ENCODE data around the gene ZNF200. TPM values are rescaled to one million over a fixed set of nuclear protein-coding genes. Genes with fewer than 3 reads are reported as not detected.

ZNF200 gene
- total and polyA plus RNA-seq, 7 experiments from 2014 or later, result 4.8 to 33.3 (median 16.6) TPM

DNA sequence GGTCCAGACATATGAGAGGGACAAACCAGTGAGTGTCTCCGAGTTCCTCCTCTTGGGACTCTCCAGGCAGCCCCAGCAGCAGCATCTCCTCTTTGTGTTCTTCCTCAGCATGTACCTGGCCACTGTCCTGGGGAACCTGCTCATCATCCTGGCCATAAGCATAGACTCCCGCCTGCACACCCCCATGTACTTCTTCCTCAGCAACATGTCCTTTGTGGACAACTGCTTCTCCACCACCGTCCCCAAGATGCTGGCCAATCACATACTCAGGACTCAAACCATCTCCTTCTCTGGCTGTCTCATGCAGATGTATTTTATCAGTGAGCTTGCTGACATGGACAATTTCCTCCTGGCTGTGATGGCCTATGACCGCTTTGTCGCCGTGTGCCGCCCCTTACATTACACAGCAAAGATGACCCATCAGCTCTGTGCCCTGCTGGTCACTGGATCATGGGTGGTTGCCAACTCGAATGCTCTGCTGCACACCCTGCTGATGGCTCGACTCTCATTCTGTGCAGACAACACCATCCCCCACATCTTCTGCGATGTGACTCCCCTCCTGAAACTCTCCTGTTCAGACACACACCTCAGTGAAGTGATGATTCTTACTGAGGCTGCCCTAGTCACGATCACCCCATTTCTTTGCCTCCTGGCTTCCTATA lies 19.2 kb downstream of the ZNF200 start:
- no peaks in the 10 kb centered on the region for H3K27me3 Mint-ChIP-seq
- H3K4me1 Mint-ChIP-seq, result peaks cover 30 to 51% (median 39%) of the 10 kb centered on the region in 7 donors
- Histone ChIP-seq H3K4me1 (ENCODE audit: control insufficient read depth in 2 of 2, insufficient read depth in 2 of 2, low read length in 2 of 2) (peaks cover 24 to 30% of the 10 kb centered on the region in 2 donors), H3K27me3 (ENCODE audit: control insufficient read depth in 2 of 2, insufficient read depth in 2 of 2, low read length in 2 of 2) (no peaks in the 10 kb centered on the region), H3K4me3 (ENCODE audit: low read length) (peak overlapping the region; percentile 38), H3K9me3 (ENCODE audit: control insufficient read depth in 2 of 3, low read length in 3 of 3) (peaks cover 0 to 16% (median 1%) of the 10 kb centered on the region in 3 experiments), H3K27ac (ENCODE audit: low read depth, low read length) (peak overlapping the region; percentile 75), H3K36me3 (ENCODE audit: control insufficient read depth in 2 of 3, insufficient read depth in 3 of 3, low read length in 3 of 3) (no peaks in the 10 kb centered on the region)
- H3K9me3 Mint-ChIP-seq, result peaks cover 10 to 74% (median 42%) of the 10 kb centered on the region in 11 donors
- intact Hi-C loops (cut with micrococcal nuclease), result loop anchor here (1.0 to 5.0 kb wide), 9 partner anchors 8 to 186 kb away; partner anchors contain the start of genes OR1F1 (in 1 of the 2), ZNF174 (in 1 of the 2), ZNF200 (in 1 of the 2) and ZNF263 (in 1 of the 2)
- POLR2A ChIA-PET, result interaction anchor here (0.6 to 3.1 kb wide), 22 partner anchors 8 to 285 kb away, joined by 3 to 35 read pairs (median 4); partner anchors contain the start of genes CLUAP1, OR1F1 and ZNF200
- H3K27ac Mint-ChIP-seq, result peak overlapping the region; percentile 96 to 100 (median 99)
- H3K36me3 Mint-ChIP-seq, result peaks cover 8 to 52% (median 14%) of the 10 kb centered on the region in 5 donors
- ATAC-seq, result no peak
- DNase-seq, result peak in 5 of 9 donors; percentile 8 to 47 (median 27)
- peak overlapping the region; percentile 69 to 88 (median 76) for H3K4me3 Mint-ChIP-seq
- CTCF ChIA-PET, result interaction anchor here (0.7 to 1.1 kb wide), 3 partner anchors 10 to 122 kb away, joined by 3 to 5 read pairs (median 5); no protein-coding TSS in a partner anchor

DNA sequence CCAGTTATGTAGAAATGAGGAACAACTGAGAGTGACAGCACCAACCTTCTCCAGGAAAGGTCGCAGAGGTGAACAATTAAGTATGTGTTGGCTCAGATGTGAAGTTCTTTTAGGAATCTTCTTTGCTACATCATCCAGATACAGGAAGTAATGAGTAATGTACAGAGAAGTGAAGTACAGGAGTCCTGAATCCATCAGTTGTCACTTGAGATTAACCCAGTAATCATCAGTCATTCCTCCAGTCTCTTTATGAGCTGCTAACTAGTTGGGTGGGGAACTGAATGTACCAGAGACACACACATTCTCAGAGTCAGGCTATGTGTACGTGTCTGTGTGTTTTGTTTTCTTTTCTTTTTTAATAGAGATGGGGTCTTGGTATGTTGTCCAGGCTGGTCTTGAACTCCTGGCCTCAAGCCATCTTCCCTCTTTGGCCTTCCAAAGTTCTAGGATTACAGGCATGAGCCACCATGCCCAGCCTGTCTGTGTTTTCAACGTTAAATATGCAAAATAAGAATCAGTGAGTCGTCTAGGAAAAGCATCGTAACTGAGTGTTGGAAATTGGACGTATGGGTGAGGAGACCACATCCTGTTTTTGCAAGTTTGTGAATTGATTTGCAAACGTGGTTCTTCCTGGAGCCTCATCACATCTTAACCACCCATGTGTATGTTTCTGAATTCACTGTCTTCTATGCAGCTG lies 19.9 kb downstream of the ZNF200 start:
- no peaks in the 10 kb centered on the region for H3K27me3 ChIP-seq (ENCODE audit: control insufficient read depth in 2 of 2, insufficient read depth in 2 of 2, low read length in 2 of 2)
- POLR2A ChIA-PET, result interaction anchor here (0.6 to 3.1 kb wide), 19 partner anchors 8 to 286 kb away, joined by 3 to 35 read pairs (median 4); partner anchors contain the start of genes CLUAP1 and ZNF200
- H3K4me1 Mint-ChIP-seq, result peaks cover 30 to 51% (median 39%) of the 10 kb centered on the region in 7 donors
- peaks cover 10 to 71% (median 42%) of the 10 kb centered on the region in 11 donors for H3K9me3 Mint-ChIP-seq
- H3K9me3 ChIP-seq (ENCODE audit: control insufficient read depth in 2 of 3, low read length in 3 of 3), result peaks cover 0 to 13% (median 0%) of the 10 kb centered on the region in 3 experiments
- ATAC-seq (peak; percentile 95), DNase-seq (peak in 7 of 9 donors; percentile 75 to 91 (median 87))
- no peaks in the 10 kb centered on the region for H3K27me3 Mint-ChIP-seq
- H3K27ac Mint-ChIP-seq, result peak overlapping the region; percentile 96 to 100 (median 99)
- H3K36me3 ChIP-seq (ENCODE audit: control insufficient read depth in 2 of 3, insufficient read depth in 3 of 3, low read length in 3 of 3), result no peaks in the 10 kb centered on the region
- CTCF ChIA-PET, result interaction anchor here (0.7 to 1.1 kb wide), 3 partner anchors 11 to 122 kb away, joined by 3 to 5 read pairs (median 5); no protein-coding TSS in a partner anchor
- H3K36me3 Mint-ChIP-seq, result peaks cover 8 to 52% (median 14%) of the 10 kb centered on the region in 5 donors
- peaks cover 24 to 30% of the 10 kb centered on the region in 2 donors for H3K4me1 ChIP-seq (ENCODE audit: control insufficient read depth in 2 of 2, insufficient read depth in 2 of 2, low read length in 2 of 2)
- H3K4me3 ChIP-seq (ENCODE audit: low read length), result peak overlapping the region; percentile 38
- intact Hi-C loops (cut with micrococcal nuclease), result loop anchor here (1.0 to 5.0 kb wide), 9 partner anchors 8 to 186 kb away; partner anchors contain the start of genes OR1F1 (in 1 of the 2), ZNF174 (in 1 of the 2), ZNF200 (in 1 of the 2) and ZNF263 (in 1 of the 2)
- peak overlapping the region; percentile 75 for H3K27ac ChIP-seq (ENCODE audit: low read depth, low read length)
- peak overlapping the region; percentile 69 to 88 (median 76) for H3K4me3 Mint-ChIP-seq

DNA sequence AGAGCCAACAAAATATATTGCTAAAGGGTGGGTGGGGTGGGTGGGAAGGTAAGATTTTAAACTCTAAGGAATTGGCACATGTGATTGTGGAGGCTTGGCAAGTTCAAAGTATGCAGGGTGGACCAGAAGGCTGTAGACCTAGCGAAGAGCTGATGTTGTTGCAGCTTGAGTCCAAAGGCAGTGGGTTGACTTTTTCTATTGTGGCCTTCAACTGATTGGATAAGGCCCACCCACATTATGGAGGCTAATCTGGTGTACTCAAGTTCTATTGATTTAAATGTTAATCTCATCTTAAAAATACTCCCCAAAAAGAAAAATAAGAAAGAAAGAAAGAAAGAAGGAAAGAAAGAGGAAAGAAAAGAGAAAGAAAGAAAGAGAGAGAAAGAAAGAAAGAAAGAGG lies 22.4 kb downstream of the ZNF200 start:
- H3K36me3 ChIP-seq (ENCODE audit: control insufficient read depth in 2 of 3, insufficient read depth in 3 of 3, low read length in 3 of 3), result no peaks in the 10 kb centered on the region
- intact Hi-C loops (cut with micrococcal nuclease), result no loop called here
- CTCF ChIA-PET, result no interaction called here
- H3K4me1 Mint-ChIP-seq, result peaks cover 29 to 48% (median 39%) of the 10 kb centered on the region in 7 donors
- H3K27me3 ChIP-seq (ENCODE audit: control insufficient read depth in 2 of 2, insufficient read depth in 2 of 2, low read length in 2 of 2), result no peaks in the 10 kb centered on the region
- peak overlapping the region in 8 of 9 donors; percentile 73 to 95 (median 77) for H3K27ac Mint-ChIP-seq
- H3K4me1 ChIP-seq (ENCODE audit: control insufficient read depth in 2 of 2, insufficient read depth in 2 of 2, low read length in 2 of 2), result peaks cover 24 to 30% of the 10 kb centered on the region in 2 donors
- H3K27me3 Mint-ChIP-seq, result no peaks in the 10 kb centered on the region
- H3K36me3 Mint-ChIP-seq, result peaks cover 9 to 51% (median 14%) of the 10 kb centered on the region in 5 donors
- ATAC-seq (no peak), DNase-seq (no peak)
- POLR2A ChIA-PET, result interaction anchor here (0.8 to 1.3 kb wide), 2 partner anchors 14 to 22 kb away, joined by 3 read pairs; no protein-coding TSS in a partner anchor
- no peak overlapping the region for H3K4me3 ChIP-seq (ENCODE audit: low read length)
- no peak overlapping the region for H3K27ac ChIP-seq (ENCODE audit: low read depth, low read length)
- peaks cover 0 to 8% (median 0%) of the 10 kb centered on the region in 3 experiments for H3K9me3 ChIP-seq (ENCODE audit: control insufficient read depth in 2 of 3, low read length in 3 of 3)
- H3K9me3 Mint-ChIP-seq, result peaks cover 10 to 54% (median 37%) of the 10 kb centered on the region in 11 donors
- H3K4me3 Mint-ChIP-seq, result peak overlapping the region in 3 of 10 donors; percentile 14 to 45 (median 41)

DNA sequence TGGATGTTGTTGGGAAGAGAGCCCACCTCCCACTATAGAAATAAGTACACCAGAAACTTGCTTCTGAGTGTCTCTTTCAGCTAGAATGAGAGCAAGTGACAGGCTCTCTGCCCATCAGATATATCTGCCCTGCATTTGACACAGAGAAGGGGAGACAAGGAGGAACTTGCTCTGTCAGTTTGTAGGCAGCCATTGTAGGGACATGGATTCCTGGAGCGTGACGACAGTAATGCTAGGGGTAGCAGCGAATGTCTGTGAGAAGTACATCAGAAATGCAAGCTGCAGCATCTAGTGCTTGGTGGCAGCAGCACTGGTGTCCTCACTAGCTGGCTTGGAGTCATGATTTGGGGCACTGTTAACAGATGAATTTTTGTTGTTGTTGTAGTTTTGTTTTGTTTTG lies 23.0 kb downstream of the ZNF200 start:
- intact Hi-C loops (cut with micrococcal nuclease), result no loop called here
- POLR2A ChIA-PET, result interaction anchor here (0.6 to 1.3 kb wide), 2 partner anchors 13 to 14 kb away, joined by 3 read pairs; no protein-coding TSS in a partner anchor

DNA sequence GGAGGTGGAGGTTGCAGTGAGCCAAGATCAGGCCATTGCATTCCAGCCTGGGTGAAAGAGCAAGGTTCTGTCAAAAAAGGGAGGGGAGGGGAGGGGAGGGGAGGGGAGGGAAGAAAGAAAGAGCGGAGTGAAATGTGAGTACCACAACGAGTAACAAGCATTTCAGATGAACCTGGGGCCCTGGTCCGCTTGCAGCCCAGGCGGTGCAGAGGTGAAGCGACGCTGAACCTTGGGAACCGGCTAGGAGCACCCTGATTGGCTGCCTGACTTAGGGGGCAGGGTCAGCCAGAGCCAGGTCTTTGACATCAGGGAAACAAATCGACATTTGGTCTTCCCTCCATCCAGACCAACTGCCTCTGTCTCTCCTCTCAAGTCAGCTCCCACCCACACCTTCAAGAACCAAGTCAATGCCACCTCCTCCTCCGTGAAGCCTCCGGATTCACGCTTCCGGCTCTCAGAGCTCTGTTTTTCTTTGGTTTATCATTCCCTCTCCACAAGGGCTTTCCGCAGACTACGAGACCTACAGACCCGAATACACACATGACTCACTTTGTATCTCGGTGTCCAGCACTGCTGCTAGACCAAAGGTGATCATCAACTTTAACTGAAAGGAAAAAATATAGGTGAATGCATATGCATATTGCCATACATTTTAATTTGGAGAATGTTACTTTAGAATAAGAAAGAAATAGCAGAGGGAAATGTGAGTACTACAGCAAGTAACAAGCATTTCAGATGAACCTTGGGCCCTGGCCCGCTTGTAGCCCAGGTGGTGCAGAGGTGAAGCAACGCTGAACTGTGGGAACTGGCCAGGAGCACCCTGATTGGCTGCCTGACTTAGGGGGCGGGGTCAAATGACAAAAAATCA lies 27.6 kb downstream of the ZNF200 start:
- Mint-ChIP-seq H3K4me3 (no peak overlapping the region), H3K4me1 (peaks cover 0 to 14% (median 7%) of the 10 kb centered on the region in 7 donors), H3K27me3 (no peaks in the 10 kb centered on the region), H3K27ac (peak overlapping the region in 2 of 9 donors; percentile 34 to 72), H3K36me3 (peaks cover 4 to 18% (median 11%) of the 10 kb centered on the region in 5 donors), H3K9me3 (peaks cover 0 to 32% (median 18%) of the 10 kb centered on the region in 11 donors)
- no peak for ATAC-seq
- Histone ChIP-seq H3K4me1 (ENCODE audit: control insufficient read depth in 2 of 2, insufficient read depth in 2 of 2, low read length in 2 of 2) (no peaks in the 10 kb centered on the region), H3K9me3 (ENCODE audit: control insufficient read depth in 2 of 3, low read length in 3 of 3) (peaks cover 0 to 16% (median 0%) of the 10 kb centered on the region in 3 experiments), H3K27me3 (ENCODE audit: control insufficient read depth in 2 of 2, insufficient read depth in 2 of 2, low read length in 2 of 2) (no peaks in the 10 kb centered on the region), H3K27ac (ENCODE audit: low read depth, low read length) (no peak overlapping the region), H3K36me3 (ENCODE audit: control insufficient read depth in 2 of 3, insufficient read depth in 3 of 3, low read length in 3 of 3) (no peaks in the 10 kb centered on the region), H3K4me3 (ENCODE audit: low read length) (no peak overlapping the region)
- ChIA-PET CTCF (interaction anchor here (0.6 to 0.8 kb wide), 2 partner anchors 11 to 292 kb away, joined by 3 to 4 read pairs; no protein-coding TSS in a partner anchor), POLR2A (interaction anchor here (0.8 to 2.0 kb wide), 5 partner anchors 9 to 28 kb away, joined by 3 to 6 read pairs (median 4); partner anchors contain the start of gene ZNF200)
- DNase-seq, result no peak
- intact Hi-C loops (cut with micrococcal nuclease), result no loop called here

More for the DNA sequence above, 23.0 kb downstream of the ZNF200 start:
- no peaks in the 10 kb centered on the region for H3K27me3 ChIP-seq (ENCODE audit: control insufficient read depth in 2 of 2, insufficient read depth in 2 of 2, low read length in 2 of 2)
- H3K36me3 ChIP-seq (ENCODE audit: control insufficient read depth in 2 of 3, insufficient read depth in 3 of 3, low read length in 3 of 3), result no peaks in the 10 kb centered on the region
- Mint-ChIP-seq H3K9me3 (peaks cover 10 to 52% (median 37%) of the 10 kb centered on the region in 11 donors), H3K27me3 (no peaks in the 10 kb centered on the region), H3K36me3 (peaks cover 10 to 52% (median 14%) of the 10 kb centered on the region in 5 donors), H3K4me1 (peaks cover 29 to 45% (median 38%) of the 10 kb centered on the region in 7 donors), H3K27ac (peak overlapping the region; percentile 14 to 82 (median 72)), H3K4me3 (peak overlapping the region in 2 of 10 donors; percentile 14 to 29)
- peaks cover 24 to 29% of the 10 kb centered on the region in 2 donors for H3K4me1 ChIP-seq (ENCODE audit: control insufficient read depth in 2 of 2, insufficient read depth in 2 of 2, low read length in 2 of 2)
- peaks cover 0 to 6% (median 0%) of the 10 kb centered on the region in 3 experiments for H3K9me3 ChIP-seq (ENCODE audit: control insufficient read depth in 2 of 3, low read length in 3 of 3)
- CTCF ChIA-PET, result interaction anchor here (1.0 kb wide), 1 partner anchor 9 kb away, joined by 3 read pairs; no protein-coding TSS in a partner anchor
- no peak for DNase-seq
- no peak overlapping the region for H3K4me3 ChIP-seq (ENCODE audit: low read length)
- no peak for ATAC-seq
- no peak overlapping the region for H3K27ac ChIP-seq (ENCODE audit: low read depth, low read length)

All from naive thymus-derived CD4-positive, alpha-beta T cell (primary cell).